PFSK-1 (cell line): ENCODE results near the gene CDK6.

Source experiments
- FOXP2 ChIP-seq: optimal IDR thresholded peaks from 2 replicates; pipeline ENCODE3; 2011; ENCODE audit warnings: borderline replicate concordance, control low read depth, inconsistent platforms; ENCODE audit not compliant: insufficient read depth; ENCODE audit errors: extremely low read length, extremely low read depth
- POLR2AphosphoS5 ChIP-seq: IDR thresholded peaks from 2 replicates; pipeline ENCODE4 v1.6.1; 2012; ENCODE audit warnings: low read depth, mild to moderate bottlenecking, control low read depth, low read length, moderate library complexity
- REST ChIP-seq, 2 experiments: IDR thresholded peaks; 2 replicates each; pipeline versions ENCODE4 v1.6.1 to v1.8.0; 2011 to 2012; ENCODE audit warnings: low read depth in 2 of 2, low read length in 2 of 2, control low read depth in 1 of 2, inconsistent platforms in 1 of 2, mild to moderate bottlenecking in 1 of 2, moderate library complexity in 1 of 2; ENCODE audit not compliant: insufficient read depth in 1 of 2
- SIN3A ChIP-seq: IDR thresholded peaks from 2 replicates; pipeline ENCODE4 v1.6.1; 2012; ENCODE audit warnings: mild to moderate bottlenecking, low read length, moderate library complexity, borderline replicate concordance; ENCODE audit not compliant: insufficient read depth
- TAF1 ChIP-seq: IDR thresholded peaks from 2 replicates; pipeline ENCODE4 v1.6.1; 2012; ENCODE audit warnings: low read length, control low read depth, borderline replicate concordance; ENCODE audit not compliant: insufficient read depth

- TF ChIP-seq POLR2AphosphoS5 (no peak), TAF1 (no peak), FOXP2 (no peak), REST (IDR thresholded peaks at IDR 0.05; ENCODE audit: insufficient read depth in 1 of 2, low read depth in 2 of 2, low read length in 2 of 2) (no peak), SIN3A (no peak)
These were observed 115.6 kb downstream of the CDK6 start for GRCh38 chr7:92720604-92721350.
